Dermis blood vessel endothelial cell (primary cell): ENCODE results near the gene SH3RF3. TPM values are rescaled to one million over a fixed set of nuclear protein-coding genes. Genes with fewer than 3 reads are reported as not detected.

Source experiments
- DNase-seq: peaks from one replicate; pipeline ENCODE4 v3.0.0; 2010
- total RNA-seq: library from RNA; depleted of rRNA; stranded (reverse); fragments of >200 nt; gene quantifications from 2 replicates; pipeline ENCODE4 v1.2.3, GENCODE V29; 2014

The SH3RF3 gene
- total RNA-seq, 1 donor from 2014 or later, result 7.7 TPM

DNA sequence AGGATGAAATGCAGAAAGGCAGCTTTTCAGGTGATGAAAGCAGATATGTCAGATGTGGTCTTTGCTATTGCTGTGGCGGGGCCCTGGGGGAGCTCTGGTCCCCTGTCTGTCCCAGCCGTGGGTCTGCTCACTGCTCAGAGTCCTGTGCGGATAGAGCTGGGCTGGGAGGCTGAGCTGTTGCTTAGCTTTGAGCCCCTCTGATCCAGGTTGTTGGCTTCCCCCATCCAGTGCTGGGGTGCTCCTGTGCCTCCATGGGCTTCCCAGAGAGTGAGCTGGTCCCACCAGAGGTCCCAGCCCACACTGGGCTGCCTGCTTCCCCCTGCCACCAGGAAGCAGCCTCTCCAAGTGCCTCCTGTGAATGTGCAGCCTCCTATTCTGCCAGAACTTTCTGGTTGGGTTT lies 55.4 kb downstream of the SH3RF3 start:
- DNase-seq, result no peak

DNA sequence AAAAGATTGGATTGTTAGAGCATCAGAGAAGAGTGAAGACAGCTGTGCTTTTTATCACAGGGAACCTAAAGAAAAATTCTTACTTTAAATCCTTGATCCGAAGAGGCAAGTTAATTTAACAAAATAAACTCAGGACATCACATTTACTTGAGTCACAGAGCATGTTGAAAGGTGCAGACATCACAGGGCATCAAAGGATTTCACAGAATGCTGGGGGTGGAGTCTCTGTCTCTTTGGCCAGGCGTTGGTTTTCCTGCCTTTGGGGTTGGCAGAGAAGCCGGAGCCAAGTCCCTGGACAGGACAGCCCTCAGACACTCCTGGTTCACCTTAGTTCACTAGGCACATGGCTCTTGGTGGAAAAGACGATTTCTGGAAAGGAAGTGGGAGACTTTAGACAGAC lies 56.3 kb downstream of the SH3RF3 start:
- DNase-seq, result peak; percentile 56

DNA sequence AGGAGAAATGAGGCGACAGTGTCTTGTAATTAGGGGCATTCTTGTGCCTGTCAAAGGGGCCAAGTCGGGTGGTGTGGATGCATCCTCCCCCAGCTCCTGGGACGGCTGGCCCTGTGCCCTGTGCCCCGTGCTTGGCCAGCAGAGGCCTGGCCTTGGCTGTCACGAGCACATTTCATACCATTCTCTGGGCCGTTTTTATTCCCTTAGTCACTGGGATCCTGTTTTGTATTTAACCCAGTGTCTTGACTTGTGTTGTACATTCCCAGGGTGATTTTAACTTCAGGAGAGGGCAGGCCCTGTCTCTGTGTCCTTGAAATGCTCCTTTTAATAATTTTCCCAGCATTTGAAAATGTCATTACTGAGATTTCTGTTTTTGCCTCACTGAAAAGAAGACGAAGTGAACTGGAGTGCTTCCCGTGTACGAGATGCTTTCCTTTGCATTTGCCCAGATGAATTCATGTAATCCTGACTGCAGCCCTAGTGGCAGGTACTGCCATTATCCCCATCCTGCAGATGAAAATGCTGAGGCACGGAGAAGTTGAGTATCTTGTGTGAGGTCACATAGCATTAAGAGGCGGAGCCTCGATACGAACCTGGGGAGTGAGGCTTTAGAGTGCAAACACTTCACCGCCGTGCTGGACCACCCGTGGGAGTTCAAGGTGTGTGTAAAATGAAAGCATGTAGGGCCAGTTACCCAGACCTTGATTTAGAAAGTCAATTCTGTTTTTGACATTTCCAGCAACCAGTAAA lies 57.0 kb downstream of the SH3RF3 start:
- DNase-seq, result peak; percentile 68

DNA sequence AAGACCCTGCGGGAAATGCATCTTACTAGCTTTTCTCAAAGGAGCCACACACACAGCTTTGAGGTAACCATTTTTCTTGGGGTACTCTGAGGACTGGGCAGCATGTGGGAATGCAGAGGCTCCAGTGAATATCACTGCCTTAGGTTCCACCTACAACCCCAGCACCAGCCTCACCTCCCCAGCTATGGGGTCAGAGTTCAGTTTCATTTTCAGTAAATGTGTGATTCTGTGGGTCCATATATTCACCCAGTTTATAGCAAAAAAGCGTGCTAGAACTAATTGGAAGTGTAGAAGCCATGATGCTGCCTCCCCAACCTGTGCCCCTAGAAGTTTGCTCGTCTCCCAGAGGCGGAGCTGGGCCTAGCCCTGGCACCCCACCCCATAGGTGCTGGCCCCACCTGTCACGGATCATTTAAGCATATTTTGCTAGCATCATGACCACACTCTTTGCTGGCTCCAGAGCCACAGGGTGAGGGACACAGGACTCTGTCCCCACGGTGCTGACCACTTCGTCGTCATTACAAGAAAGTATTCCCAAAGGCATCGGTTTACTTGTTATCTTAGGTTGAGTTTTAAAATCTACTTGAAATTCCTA lies 57.7 kb downstream of the SH3RF3 start:
- no peak for DNase-seq

DNA sequence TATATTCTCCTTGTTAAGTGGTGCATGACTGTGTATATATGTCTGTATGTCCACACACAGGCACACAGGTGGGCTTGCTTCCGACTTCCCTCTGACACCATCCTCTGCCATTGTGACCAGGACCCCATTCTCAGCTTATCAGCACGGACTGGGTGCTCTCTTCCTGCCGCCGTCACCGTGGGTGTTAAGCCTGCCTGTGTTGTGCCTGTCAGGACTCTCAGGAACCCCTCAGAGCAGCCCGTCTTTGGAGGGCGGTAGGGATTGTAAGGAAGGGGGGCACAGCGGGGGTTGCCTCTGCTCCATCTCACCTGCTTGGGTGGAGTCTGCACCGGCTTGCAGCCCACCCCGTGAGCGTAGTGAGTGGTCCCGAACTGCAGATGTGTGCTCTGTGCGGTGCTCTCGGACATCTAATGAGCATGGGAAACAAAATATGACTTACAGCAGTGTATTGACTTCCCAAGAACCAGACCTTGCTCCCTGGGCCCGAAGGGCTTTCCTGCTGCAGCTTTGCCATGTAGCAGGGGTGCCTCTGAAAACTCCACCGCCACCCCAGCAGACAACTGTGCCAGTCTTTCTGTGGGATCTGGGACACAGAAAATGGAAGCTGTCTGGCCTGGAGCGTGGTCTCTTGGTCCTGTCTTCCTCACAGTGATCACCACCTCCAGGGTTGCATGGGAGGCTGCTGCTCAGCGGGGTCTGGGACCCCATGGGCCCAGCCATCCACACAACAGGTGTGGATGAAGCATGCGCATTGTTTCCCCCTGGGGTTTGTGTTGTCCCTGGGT lies 58.9 kb downstream of the SH3RF3 start:
- DNase-seq, result no peak

DNA sequence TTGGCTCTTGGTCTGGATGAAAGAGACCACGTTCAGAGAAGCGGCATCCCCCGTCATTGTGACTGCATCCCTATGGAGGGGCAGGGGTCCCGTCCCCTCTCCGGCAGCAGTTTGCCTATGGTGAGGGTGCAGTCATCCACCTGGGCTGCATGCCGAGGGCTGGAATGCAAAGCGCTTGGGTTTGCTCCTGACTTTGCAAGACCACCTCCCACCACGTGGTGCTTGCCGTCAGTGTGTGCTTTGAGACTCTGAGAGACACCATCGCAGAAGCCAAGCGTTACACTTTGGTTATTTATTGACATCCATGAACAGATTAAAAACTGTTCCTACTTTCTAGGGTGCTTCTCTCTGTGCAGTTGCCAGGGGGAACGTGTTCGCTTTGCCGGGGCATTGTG lies 59.5 kb downstream of the SH3RF3 start:
- no peak for DNase-seq

DNA sequence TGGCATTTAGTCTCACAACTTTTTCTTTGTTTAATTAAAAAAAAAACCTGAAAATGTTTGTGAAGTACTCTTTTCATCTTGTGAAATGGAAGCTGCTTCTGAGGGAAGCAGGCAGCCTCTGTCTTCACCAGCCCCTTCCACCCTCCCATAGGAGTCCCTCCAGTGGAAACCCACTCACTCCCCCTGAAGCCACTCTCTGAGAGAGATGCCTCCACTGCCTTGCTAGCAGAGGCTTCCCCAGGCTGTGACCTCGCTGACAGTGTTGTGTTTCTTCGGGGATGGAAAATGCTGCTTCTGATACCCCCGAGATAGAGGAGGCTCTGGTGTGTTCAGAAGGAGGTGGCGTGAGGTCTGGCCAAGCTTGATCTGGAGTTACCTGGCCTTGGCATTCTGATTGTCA lies 59.9 kb downstream of the SH3RF3 start:
- DNase-seq, result no peak

DNA sequence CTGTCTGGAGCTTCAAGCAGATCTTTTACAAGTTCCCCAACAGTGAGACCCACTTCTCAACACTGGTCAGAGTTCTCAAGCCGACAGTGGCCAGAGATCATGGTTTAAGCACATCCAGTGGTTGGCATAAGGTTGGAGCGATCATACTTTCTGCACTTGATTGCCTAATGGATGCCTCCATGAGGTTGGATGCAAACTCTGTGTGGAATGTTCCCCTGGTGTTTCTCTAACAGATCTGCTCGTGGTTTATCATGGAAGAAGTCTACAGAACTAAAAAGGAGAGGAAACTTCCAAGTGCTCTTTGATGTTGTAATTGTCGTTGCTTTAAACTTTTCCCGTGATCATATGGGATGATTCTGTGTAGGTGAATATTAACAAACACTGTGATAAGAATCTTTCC lies 60.7 kb downstream of the SH3RF3 start:
- no peak for DNase-seq

DNA sequence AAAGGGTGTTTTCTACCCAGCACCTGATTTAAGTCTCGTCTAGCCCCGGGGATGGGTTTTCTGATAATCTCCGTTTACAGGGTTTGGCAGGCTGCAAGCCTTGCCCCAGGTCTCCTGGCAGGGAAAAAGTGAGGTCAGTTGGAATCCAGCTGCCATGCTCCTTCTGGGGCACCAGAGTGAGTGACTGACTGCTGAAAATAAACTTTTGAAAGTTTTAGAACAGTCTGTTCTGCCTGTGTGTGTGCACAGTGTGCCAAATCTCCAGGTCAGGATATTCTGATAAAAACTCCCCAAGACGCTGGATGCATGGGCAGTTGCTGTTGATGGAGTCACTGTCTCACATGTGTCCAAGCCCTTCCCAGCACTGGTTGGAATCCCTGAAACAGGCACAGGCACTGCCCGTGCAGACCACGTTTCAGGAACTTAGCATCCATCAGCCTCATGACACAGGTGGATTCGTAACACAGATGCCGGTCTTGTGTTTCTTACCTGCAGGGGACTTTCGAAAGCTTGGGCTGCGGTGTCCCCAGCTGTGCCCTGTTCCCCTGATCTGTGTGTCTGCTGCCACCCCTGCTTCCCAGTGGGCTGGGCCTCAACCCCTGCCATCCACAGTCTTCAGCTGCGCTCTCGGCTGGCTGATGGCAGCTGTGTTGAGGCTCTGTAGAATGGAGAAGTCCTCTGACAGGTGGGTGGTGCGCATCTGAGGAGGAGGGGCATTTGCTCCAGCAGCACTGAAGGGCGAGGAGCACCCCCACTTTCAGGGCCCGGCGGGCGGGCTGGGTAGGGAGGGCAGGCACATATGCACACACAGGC lies 65.0 kb downstream of the SH3RF3 start:
- DNase-seq, result no peak

DNA sequence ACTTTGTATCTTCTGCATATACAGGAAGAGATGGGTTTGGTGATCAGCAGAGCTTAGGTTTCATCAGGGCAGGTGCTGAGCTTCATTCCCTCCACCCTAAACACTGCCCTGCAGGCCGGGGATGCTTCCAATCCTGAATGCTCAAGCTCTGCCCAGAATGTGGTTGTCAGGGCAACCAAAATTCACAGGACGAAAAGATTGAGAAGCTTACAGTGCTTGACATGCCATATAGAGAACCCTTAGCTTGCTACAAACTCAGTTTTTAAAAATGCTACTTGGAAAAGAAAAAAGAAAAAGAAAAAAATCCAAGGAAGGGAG lies 65.6 kb downstream of the SH3RF3 start:
- no peak for DNase-seq

DNA sequence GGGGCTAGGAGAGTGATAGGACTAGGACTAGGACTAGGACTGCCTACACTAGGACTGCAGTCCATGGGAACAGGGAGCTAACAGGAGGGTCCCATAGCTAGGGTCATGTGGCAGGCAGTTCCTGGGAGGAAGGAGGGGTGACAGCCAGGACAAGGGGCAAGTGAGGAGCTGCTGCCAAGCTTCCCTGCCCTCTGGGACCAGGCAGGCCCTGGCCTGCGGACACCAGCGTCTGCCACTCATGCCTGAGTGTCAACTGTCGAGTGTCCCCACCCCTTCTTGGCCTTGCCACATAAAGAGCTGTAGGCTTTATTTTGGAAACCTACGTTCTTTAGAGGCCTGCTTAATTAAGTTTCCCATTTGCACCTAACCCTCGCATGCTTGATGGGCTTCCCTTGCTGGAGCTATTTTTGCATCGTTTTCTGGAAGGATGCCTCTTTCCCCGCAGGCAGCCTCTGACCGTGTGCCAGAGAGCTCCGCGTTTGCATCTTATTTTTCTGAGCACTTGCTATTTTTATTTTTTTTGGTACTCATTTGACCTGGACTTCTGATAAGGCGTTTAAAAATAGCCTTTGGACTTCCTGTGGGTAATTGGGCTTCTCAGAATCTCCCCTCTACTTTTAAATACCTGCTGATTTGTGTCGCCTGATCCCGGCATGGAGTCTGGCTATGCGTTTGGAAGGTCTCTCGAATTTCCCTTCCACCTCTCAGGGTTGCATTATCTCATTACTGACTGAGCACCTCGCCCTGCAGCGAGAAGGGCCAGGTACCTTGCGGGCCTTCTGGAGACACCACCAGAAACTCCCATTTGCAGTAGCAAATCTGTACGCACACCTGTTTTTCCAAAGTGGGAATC lies 66.4 kb downstream of the SH3RF3 start:
- no peak for DNase-seq

DNA sequence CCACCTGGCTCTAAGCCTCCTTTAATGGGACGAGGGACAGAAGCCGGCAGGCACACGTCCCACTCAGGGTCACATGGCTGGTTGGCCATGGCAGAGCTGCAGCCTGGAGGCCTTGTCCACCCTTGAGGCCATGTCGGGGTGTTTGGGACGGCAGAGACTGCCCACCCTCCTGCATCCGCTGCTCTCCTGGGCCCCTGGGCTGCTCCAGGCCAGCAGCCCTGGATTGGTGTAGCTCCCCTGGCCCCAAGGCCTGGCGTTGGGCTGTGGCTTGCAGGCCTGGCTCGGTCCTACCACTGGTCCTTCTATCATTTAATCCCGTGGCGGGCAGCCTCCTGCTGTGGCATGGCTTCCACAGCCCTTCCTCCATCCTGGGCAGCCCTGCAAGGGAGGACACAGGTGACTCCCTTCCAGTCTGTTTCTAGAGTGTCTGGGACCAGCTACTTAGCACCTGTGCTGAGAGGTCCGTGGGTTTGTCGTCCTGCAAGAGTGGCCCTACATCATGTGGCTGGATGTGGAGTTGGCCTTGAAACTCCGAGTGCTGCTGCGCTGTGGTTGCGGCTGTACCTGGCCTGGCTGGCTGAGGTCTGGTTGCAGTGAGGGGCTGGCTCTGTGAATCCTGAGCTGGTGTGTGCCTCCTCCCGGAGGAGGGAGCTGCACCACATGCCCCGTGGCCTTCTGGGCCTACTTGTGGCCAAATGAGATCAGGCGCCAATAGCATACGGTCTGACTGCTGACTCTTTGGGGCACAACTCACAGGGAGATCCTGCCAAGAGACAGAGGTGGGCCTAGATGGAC lies 67.3 kb downstream of the SH3RF3 start:
- DNase-seq, result no peak

DNA sequence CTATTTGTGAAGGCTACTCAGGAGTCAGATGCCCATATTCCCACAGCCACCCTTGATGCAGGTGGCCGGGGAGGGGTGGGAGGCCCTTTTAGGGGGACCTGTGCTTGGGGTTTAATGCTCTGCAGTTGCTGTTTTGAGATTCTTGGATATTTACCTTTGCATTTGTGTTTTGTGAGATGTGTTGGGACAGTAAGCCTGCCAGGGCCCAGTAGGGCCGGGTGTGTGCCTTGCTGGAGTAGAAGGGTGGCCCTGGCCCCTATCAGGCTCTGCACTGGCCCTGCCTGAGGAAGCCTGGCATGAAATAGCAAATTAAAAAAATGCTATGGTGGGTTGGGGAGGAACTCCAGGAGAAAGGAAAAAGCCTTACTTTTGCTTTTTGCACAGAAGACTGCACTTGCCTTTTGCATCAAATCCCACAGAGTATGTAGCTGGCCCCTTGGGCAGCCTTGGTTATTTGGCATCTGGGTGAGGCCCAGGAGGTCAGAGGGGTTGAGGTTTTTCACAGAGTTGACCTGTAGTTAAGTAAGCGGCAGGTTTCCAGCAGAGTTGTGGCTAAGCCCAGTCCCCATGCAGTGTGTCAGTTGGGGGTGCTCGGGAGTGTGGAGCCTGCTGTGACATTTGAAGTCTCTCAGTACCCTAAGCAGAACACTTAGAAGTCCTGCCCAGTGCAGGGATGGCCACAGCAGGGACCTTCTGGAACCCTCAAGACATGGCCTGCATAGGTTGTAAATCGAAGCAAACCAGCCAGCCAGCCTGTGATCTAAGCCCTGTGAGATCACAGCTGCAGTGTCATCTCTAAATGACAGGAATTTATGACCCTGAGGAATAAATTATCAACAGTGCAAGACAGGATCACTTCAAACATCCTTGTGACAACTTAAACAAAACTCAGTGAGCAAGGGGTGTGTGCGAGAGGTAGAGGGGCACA lies 68.8 kb downstream of the SH3RF3 start:
- DNase-seq, result no peak

DNA sequence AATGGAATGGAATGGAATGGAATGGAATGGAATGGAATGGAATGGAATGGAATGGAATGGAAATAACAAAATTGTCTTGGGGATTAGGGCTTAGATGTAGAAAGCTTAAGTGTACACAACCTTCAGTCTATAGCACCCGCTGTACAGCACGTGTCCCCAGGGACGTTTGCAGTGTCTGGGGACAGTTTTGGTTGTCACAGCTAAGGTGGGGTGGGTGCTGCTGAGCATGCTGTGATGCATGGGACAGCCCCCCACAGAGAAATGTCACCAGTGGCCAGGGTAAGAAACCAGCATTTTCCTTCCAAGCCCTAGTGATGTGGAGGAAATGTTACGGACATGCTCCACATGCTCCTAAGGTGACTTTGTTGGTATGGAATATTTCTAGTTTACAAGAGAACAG lies 70.8 kb downstream of the SH3RF3 start:
- no peak for DNase-seq

DNA sequence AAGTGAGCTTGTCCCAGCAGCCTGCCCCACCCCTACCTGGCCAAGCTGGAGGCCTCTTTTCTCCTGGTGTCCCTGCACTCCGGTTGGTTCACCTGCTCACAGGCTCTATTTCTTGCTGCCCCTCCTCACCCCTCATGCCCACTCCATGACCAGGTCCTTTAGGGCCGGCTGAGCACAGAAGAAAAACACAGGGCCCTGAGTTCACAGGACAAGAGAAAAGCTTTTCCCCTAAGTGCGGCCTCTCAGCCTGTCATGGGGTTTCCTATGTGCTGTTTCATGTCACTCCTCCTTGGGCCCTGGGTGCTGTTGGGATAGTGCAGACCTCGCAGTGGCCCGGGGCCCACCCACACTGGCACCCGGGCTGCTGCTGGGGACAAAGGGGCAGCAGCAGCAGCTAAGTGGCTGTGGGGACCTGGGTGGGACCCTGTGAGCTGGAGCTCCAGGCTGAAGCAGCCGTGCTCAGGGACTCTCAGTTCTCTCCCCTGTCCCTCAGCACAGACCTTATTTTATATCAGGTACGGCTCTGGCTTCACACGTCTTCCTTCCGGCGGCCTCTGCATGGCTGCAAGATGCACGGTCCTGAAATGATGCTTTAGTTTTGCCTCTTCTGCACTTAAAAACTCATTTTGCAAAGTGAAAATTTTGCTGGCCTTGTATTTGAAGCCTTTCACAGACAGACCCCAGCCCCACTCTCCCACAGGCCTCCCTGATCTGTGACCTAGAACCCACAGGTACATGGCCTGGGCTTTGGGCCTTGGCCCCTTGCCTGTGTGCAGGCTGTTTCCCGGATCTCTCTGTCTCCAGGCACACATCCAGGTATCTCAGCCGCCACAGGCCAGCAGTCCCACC lies 71.8 kb downstream of the SH3RF3 start:
- DNase-seq, result no peak

DNA sequence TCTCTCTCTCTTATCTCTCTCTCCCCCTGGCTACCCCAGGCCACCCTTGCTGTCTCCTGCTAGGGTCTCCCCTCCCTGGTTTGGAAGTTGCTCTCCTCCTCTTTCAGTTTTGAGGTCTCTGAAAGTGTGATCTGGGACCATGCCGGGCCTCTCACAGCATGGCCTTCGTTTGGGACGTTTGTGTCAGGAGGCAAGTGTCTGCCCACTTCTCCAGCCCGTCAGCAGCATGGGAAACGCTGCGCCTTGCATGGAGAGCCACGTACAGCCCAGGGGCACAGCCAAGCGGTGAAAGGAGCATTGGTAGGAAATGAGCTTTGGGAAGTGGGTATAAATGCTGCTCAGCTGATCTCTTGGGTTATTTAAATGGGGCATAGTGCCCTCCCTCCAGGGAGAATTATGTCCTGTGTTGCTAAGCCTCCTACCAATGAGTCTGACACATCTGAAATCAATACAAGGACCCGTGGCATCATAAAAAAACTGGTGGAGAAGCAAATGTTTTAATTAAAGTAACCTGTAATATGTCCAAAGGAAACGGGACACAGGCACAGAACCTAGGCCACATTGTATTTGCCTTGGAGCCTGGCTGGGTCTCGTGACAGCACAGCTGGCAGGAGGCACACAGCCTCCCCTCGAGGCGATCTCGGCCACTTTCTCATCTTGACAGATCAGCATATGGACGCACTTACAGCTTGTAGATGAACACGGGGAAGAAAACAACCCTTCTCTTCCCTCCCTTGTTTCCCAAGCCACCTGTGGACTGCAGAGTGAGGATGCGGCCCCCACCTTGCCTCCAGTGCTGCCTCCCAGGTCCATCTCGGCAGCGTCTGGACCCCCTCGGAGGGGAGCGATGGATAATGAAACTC lies 72.7 kb downstream of the SH3RF3 start:
- DNase-seq, result no peak

DNA sequence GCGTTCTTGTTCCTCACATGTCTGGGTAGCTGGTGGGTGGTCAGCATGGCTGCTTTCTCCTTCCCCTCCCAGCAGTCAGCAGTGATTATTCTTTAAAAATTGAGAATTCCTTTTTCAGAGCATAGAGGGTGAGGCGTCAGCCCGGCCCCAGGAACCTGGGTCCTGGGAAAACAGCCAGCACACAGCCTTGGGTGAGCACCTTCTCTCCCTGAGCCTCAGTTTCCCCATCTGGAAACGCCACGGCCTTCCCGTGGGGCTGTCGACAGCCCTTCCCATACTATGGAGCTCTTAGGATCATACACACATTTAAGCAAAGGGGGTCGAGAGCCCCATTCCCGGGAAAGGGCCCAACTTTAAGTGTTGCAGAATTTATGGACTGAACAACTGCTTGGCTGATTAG lies 73.5 kb downstream of the SH3RF3 start:
- no peak for DNase-seq
